Left lung (tissue), 10 donors: ENCODE data around the gene CLUH. TPM values are rescaled to one million over a fixed set of nuclear protein-coding genes. Genes with fewer than 3 reads are reported as not detected.

Source experiments
- ATAC-seq: fragments of 200-7000 bp; cut with Tn5 transposase; one replicate; pipeline ENCODE4 v1.9.1; 2020; ENCODE audit warnings: moderate library complexity
- DNase-seq, 4 donors: peaks; one replicate each; pipeline ENCODE4 v3.0.0-alpha.2; 2013 to 2020
- H3K27ac ChIP-seq, 2 donors: fragments of 200-600 bp; sonication (generic) in 1 of 2; one replicate each; pipeline versions ENCODE4 v1.5.0 to v1.8.0; 2020 to 2021
- H3K27me3 ChIP-seq, 2 donors: fragments of 200-600 bp; sonication (generic) in 1 of 2; one replicate each; pipeline versions ENCODE4 v1.5.0 to v1.8.0; 2020 to 2021
- H3K36me3 ChIP-seq, 2 donors: fragments of 200-600 bp; sonication (generic) in 1 of 2; one replicate each; pipeline versions ENCODE4 v1.5.0 to v1.8.0; 2020 to 2021
- H3K4me1 ChIP-seq, 2 donors: fragments of 200-600 bp; one replicate each; pipeline ENCODE4 v1.8.0; 2021
- H3K4me3 ChIP-seq, 2 donors: fragments of 200-600 bp; sonication (generic) in 1 of 2; one replicate each; pipeline versions ENCODE4 v1.5.0 to v1.8.0; 2020 to 2021; ENCODE audit warnings: mild to moderate bottlenecking in 1 of 2
- H3K9me3 ChIP-seq, 2 donors: fragments of 200-600 bp; sonication (generic) in 1 of 2; one replicate each; pipeline versions ENCODE4 v1.5.0 to v1.8.0; 2020 to 2021
- CTCF ChIP-seq, 2 donors: fragments of 200-600 bp; sonication (generic) in 1 of 2; IDR thresholded peaks; one replicate each; pipeline versions ENCODE4 v1.5.0 to v1.8.0; 2021; ENCODE audit warnings: antibody characterized with exemption in 2 of 2
- intact Hi-C, 2 donors: fragments of 100-400 bp; cut with DNase I; formaldehyde crosslinking; loops; one replicate each; pipeline versions ENCODE4 v1.11.2 to v1.14.2; 2022
- polyA plus RNA-seq, 6 donors: library from polyadenylated mRNA; unstranded; fragments of 120-200 nt; gene quantifications; one replicate each; pipeline ENCODE4 v1.2.1, GENCODE V29; 2013; ENCODE audit not compliant: insufficient read length in 6 of 6
- total RNA-seq, 2 donors: library from RNA; stranded (reverse); fragmentation: NEBNext Ultra II Directional; extraction: Animal tissue kit (Norgen Biotek cat#: 25700); gene quantifications; one replicate each; pipeline ENCODE4 v1.2.1, GENCODE V29; 2021
- donor health status: DM: no; HTN: yes; CAD: no.
- donor health status: DM: no; HTN: no; CAD: no.

The CLUH gene
- total and polyA plus RNA-seq, 8 donors = 20.9 to 71.8 (median 27.6) TPM

GRCh38 chr17:2750721-2751120, 39.2 kb upstream of the CLUH start:
- no peak overlapping the region for H3K27ac ChIP-seq
- H3K9me3 ChIP-seq = no peaks in the 10 kb centered on the region
- peaks cover under 1 to 14% of the 10 kb centered on the region in 2 donors for H3K4me1 ChIP-seq
- H3K27me3 ChIP-seq = peaks cover 27 to 100% of the 10 kb centered on the region in 2 donors
- intact Hi-C loops = no loop called here
- TF ChIP-seq CTCF (IDR thresholded peaks at IDR 0.05) = no peak
- no peaks in the 10 kb centered on the region for H3K36me3 ChIP-seq
- H3K4me3 ChIP-seq = no peak overlapping the region
- DNase-seq = no peak
- no peak for ATAC-seq

- Histone ChIP-seq H3K9me3 (no peaks in the 10 kb centered on the region), H3K4me3 (no peak overlapping the region), H3K4me1 (peaks cover 0 to 6% of the 10 kb centered on the region in 2 donors), H3K36me3 (no peaks in the 10 kb centered on the region), H3K27me3 (peaks cover 19 to 100% of the 10 kb centered on the region in 2 donors), H3K27ac (no peak overlapping the region)
- DNase-seq = peak; percentile 67 to 92 (median 76)
- intact Hi-C loops = no loop called here
- ATAC-seq = peak; percentile 100
- no peak for TF ChIP-seq CTCF (IDR thresholded peaks at IDR 0.05)
These were observed 38.2 kb upstream of the CLUH start for GRCh38 chr17:2749784-2750181.

- H3K27me3 ChIP-seq = peaks cover 19 to 100% of the 10 kb centered on the region in 2 donors
These were observed 37.7 kb upstream of the CLUH start, which contains the start of gene CCDC92B for GRCh38 chr17:2749058-2749783. Gene CCDC92B (minus strand): TSS chr17:2749652. CDS start chr17:2735145, 14,507 bp downstream.

GRCh38 chr17:2745317-2746037, 33.9 kb upstream of the CLUH start:
- DNase-seq = peak in 2 of 4 donors; percentile 94 to 96
- Histone ChIP-seq H3K4me3 (no peak overlapping the region), H3K27me3 (peaks cover 18 to 90% of the 10 kb centered on the region in 2 donors), H3K36me3 (no peaks in the 10 kb centered on the region), H3K27ac (no peak overlapping the region), H3K4me1 (peaks cover 0 to 6% of the 10 kb centered on the region in 2 donors), H3K9me3 (no peaks in the 10 kb centered on the region)
- peak; percentile 15 for ATAC-seq
- intact Hi-C loops = no loop called here
- no peak for TF ChIP-seq CTCF (IDR thresholded peaks at IDR 0.05)

More at GRCh38 chr17:2749058-2749783, 37.7 kb upstream of the CLUH start, which contains the start of gene CCDC92B:
- DNase-seq (no peak), ATAC-seq (no peak)
- H3K27ac ChIP-seq = no peak within 1 kb of the TSS
- intact Hi-C loops = no loop called here
- H3K36me3 ChIP-seq = no peaks in the 10 kb centered on the region
- H3K4me1 ChIP-seq = peaks cover 0 to 6% of the 10 kb centered on the region in 2 donors
- no peak for TF ChIP-seq CTCF (IDR thresholded peaks at IDR 0.05)
- H3K9me3 ChIP-seq = no peaks in the 10 kb centered on the region
- no peak within 1 kb of the TSS for H3K4me3 ChIP-seq

- no peaks in the 10 kb centered on the region for H3K4me1 ChIP-seq
- DNase-seq (no peak), ATAC-seq (no peak)
- no peak overlapping the region for H3K4me3 ChIP-seq
- intact Hi-C loops = no loop called here
- H3K9me3 ChIP-seq = no peaks in the 10 kb centered on the region
- no peak overlapping the region for H3K27ac ChIP-seq
- TF ChIP-seq CTCF (IDR thresholded peaks at IDR 0.05) = no peak
- peaks cover 0 to 12% of the 10 kb centered on the region in 2 donors for H3K27me3 ChIP-seq
- no peaks in the 10 kb centered on the region for H3K36me3 ChIP-seq
These were observed 26.1 kb upstream of the CLUH start for GRCh38 chr17:2737693-2738092.
